Neural progenitor cell (in vitro differentiated cells): ENCODE measurements around the gene CABP7. TPM values are rescaled to one million over a fixed set of nuclear protein-coding genes. Genes with fewer than 3 reads are reported as not detected.
A peak's percentile ranks its signal among the peaks of the same experiment; 100 is the strongest.

Source experiments
- DNase-seq: peaks from one replicate; pipeline ENCODE4 v3.0.0-alpha.2; 2016; ENCODE audit warnings: low spot score
- H2AFZ ChIP-seq: fragments of 200-600 bp; sonication (generic); replicated peaks from 2 replicates; pipeline ENCODE4 v1.6.1; 2016; ENCODE audit warnings: antibody characterized with exemption
- H3F3A ChIP-seq: fragments of 200-600 bp; sonication (generic); 2 replicates; pipeline ENCODE4 v1.6.1; 2016; ENCODE audit warnings: antibody characterized with exemption, low read depth
- H3K27ac ChIP-seq: fragments of 200-600 bp; sonication (generic); 2 replicates; pipeline ENCODE4 v1.5.1; 2016; ENCODE audit warnings: mild to moderate bottlenecking
- H3K27me3 ChIP-seq: fragments of 200-600 bp; sonication (generic); 2 replicates; pipeline ENCODE4 v1.6.1; 2016; ENCODE audit warnings: mild to moderate bottlenecking, moderate library complexity
- H3K36me3 ChIP-seq: fragments of 200-600 bp; sonication (generic); 2 replicates; pipeline ENCODE4 v1.5.1; 2016
- H3K4me1 ChIP-seq: fragments of 200-600 bp; sonication (generic); 2 replicates; pipeline ENCODE4 v1.6.1; 2016; ENCODE audit warnings: mixed run types
- H3K4me2 ChIP-seq: fragments of 200-600 bp; sonication (generic); 2 replicates; pipeline ENCODE4 v1.6.1; 2016
- H3K4me3 ChIP-seq: fragments of 200-600 bp; sonication (generic); 2 replicates; pipeline ENCODE4 v1.5.1; 2016
- H3K79me2 ChIP-seq: fragments of 200-600 bp; sonication (generic); 2 replicates; pipeline ENCODE4 v1.6.1; 2016; ENCODE audit warnings: low read depth
- H3K9ac ChIP-seq: fragments of 200-600 bp; sonication (generic); 2 replicates; pipeline ENCODE4 v1.6.1; 2016
- H3K9me3 ChIP-seq: fragments of 200-600 bp; sonication (generic); 2 replicates; pipeline ENCODE4 v1.5.1; 2016; ENCODE audit warnings: low read depth
- H4K20me1 ChIP-seq: fragments of 200-600 bp; sonication (generic); 2 replicates; pipeline ENCODE4 v1.6.1; 2016; ENCODE audit warnings: low read depth
- H3K27ac Mint-ChIP-seq: 3 replicates; pipeline ENCODE4 v1.8.0; 2021; ENCODE audit warnings: mixed read lengths
- H3K27me3 Mint-ChIP-seq: 2 replicates; pipeline ENCODE4 v1.8.0; 2022; ENCODE audit warnings: low read depth, mild to moderate bottlenecking, inconsistent platforms, moderate library complexity, mixed read lengths; ENCODE audit not compliant: insufficient read depth
- H3K36me3 Mint-ChIP-seq: 3 replicates; pipeline ENCODE4 v1.8.0; 2021; ENCODE audit warnings: mixed read lengths
- H3K4me1 Mint-ChIP-seq: 3 replicates; pipeline ENCODE4 v1.8.0; 2021; ENCODE audit warnings: mixed read lengths
- H3K4me3 Mint-ChIP-seq: 3 replicates; pipeline ENCODE4 v1.8.0; 2021; ENCODE audit warnings: mild to moderate bottlenecking, moderate library complexity, mixed read lengths
- H3K9me3 Mint-ChIP-seq: 3 replicates; pipeline ENCODE4 v1.8.0; 2020; ENCODE audit warnings: mixed read lengths
- CTCF ChIP-seq: fragments of 200-600 bp; sonication (generic); IDR thresholded peaks from 2 replicates; pipeline ENCODE4 v1.5.1; 2017; ENCODE audit warnings: antibody characterized with exemption, mild to moderate bottlenecking
- EZH2 ChIP-seq: fragments of 200-600 bp; sonication (generic); IDR thresholded peaks from 2 replicates; pipeline ENCODE4 v1.6.1; 2017; ENCODE audit warnings: antibody characterized with exemption, mild to moderate bottlenecking, moderate library complexity
- EZH2phosphoT487 ChIP-seq: fragments of 200-600 bp; sonication (generic); IDR thresholded peaks from 2 replicates; pipeline ENCODE4 v1.6.1; 2017; ENCODE audit warnings: antibody characterized with exemption
- total RNA-seq: library from RNA; depleted of rRNA; stranded (reverse); fragments of >200 nt; gene quantifications from 2 replicates; pipeline ENCODE4 v1.2.3, GENCODE V29; 2015; ENCODE audit warnings: low replicate concordance

CABP7 gene
- total RNA-seq, 1 donor from 2014 or later, result not detected

- H3K4me1 Mint-ChIP-seq, result peaks cover 10% of the 10 kb centered on the region
- Histone ChIP-seq H3K79me2 (no peaks in the 10 kb centered on the region), H3K9ac (no peak overlapping the region), H3K9me3 (no peaks in the 10 kb centered on the region), H3K27me3 (no peaks in the 10 kb centered on the region), H3K36me3 (no peaks in the 10 kb centered on the region), H2AFZ (no peak overlapping the region), H3K27ac (no peak overlapping the region), H4K20me1 (peaks cover 8% of the 10 kb centered on the region), H3K4me1 (peaks cover 16% of the 10 kb centered on the region), H3F3A (no peaks in the 10 kb centered on the region), H3K4me3 (no peak overlapping the region), H3K4me2 (peak overlapping the region; percentile 57)
- no peak overlapping the region for H3K4me3 Mint-ChIP-seq
- H3K27me3 Mint-ChIP-seq, result peaks cover 2% of the 10 kb centered on the region
- DNase-seq, result peak; percentile 53
- H3K36me3 Mint-ChIP-seq, result peaks cover 2% of the 10 kb centered on the region
- H3K27ac Mint-ChIP-seq, result peak overlapping the region; percentile 57
- TF ChIP-seq EZH2, result no peak
- TF ChIP-seq CTCF, result no peak
- TF ChIP-seq EZH2phosphoT487, result no peak
- no peaks in the 10 kb centered on the region for H3K9me3 Mint-ChIP-seq
Observed at GRCh38 chr22:29734838-29735237, 15.0 kb downstream of the CABP7 start.

GRCh38 chr22:29735416-29735815 is 15.6 kb downstream of the CABP7 start:
- no peak overlapping the region for H3K9ac ChIP-seq
- Mint-ChIP-seq H3K27me3 (peaks cover 2% of the 10 kb centered on the region), H3K36me3 (peaks cover 2% of the 10 kb centered on the region), H3K4me3 (no peak overlapping the region), H3K27ac (no peak overlapping the region), H3K9me3 (no peaks in the 10 kb centered on the region), H3K4me1 (peaks cover 10% of the 10 kb centered on the region)
- H3K27ac ChIP-seq, result no peak overlapping the region
- H3K4me1 ChIP-seq, result peaks cover 16% of the 10 kb centered on the region
- no peaks in the 10 kb centered on the region for H3K27me3 ChIP-seq
- TF ChIP-seq CTCF, result no peak
- no peak for TF ChIP-seq EZH2phosphoT487
- no peak for TF ChIP-seq EZH2
- H4K20me1 ChIP-seq, result peaks cover 8% of the 10 kb centered on the region
- DNase-seq, result no peak
- H3K79me2 ChIP-seq, result no peaks in the 10 kb centered on the region
- H3K9me3 ChIP-seq, result no peaks in the 10 kb centered on the region
- peak overlapping the region; percentile 57 for H3K4me2 ChIP-seq
- H3K36me3 ChIP-seq, result no peaks in the 10 kb centered on the region
- no peak overlapping the region for H3K4me3 ChIP-seq
- H2AFZ ChIP-seq, result no peak overlapping the region
- no peaks in the 10 kb centered on the region for H3F3A ChIP-seq

GRCh38 chr22:29737251-29738117 is 17.7 kb downstream of the CABP7 start:
- Histone ChIP-seq H3K4me1 (peaks cover 16% of the 10 kb centered on the region), H3K9ac (no peak overlapping the region), H3K4me3 (no peak overlapping the region), H3K4me2 (no peak overlapping the region), H3K9me3 (no peaks in the 10 kb centered on the region), H3K27me3 (no peaks in the 10 kb centered on the region), H2AFZ (no peak overlapping the region), H4K20me1 (peaks cover 8% of the 10 kb centered on the region), H3K27ac (no peak overlapping the region), H3K36me3 (no peaks in the 10 kb centered on the region), H3F3A (no peaks in the 10 kb centered on the region), H3K79me2 (no peaks in the 10 kb centered on the region)
- Mint-ChIP-seq H3K27ac (no peak overlapping the region), H3K36me3 (peaks cover 3% of the 10 kb centered on the region), H3K4me1 (peaks cover 10% of the 10 kb centered on the region), H3K27me3 (peaks cover 2% of the 10 kb centered on the region), H3K4me3 (no peak overlapping the region), H3K9me3 (no peaks in the 10 kb centered on the region)
- TF ChIP-seq CTCF (no peak), EZH2 (no peak), EZH2phosphoT487 (no peak)
- no peak for DNase-seq
